ENCODE results near the gene SH3D21. TPM values are rescaled to one million over a fixed set of nuclear protein-coding genes. Genes with fewer than 3 reads are reported as not detected.

Gene SH3D21
- total and polyA plus RNA-seq, 10 of the 15 experiments (the other 5 are each of a cell fraction or from before 2014, with no cell fraction given) = 0.06 to 5.9 (median 2.4) TPM

- intact Hi-C loops (cut with micrococcal nuclease; ENCODE audit: unreplicated experiment) = no loop called here
- in situ Hi-C loops (cut with MboI) = no loop called here
- Histone ChIP-seq H3K4me2 (ENCODE audit: control insufficient read depth, insufficient read depth) (0 out of 2 replicates have a peak overlapping the region, but pooled peaks have one; percentile 9), H3K4me3 (no peak overlapping the region), H4K20me1 (ENCODE audit: control insufficient read depth, insufficient read depth) (no peaks in the 10 kb centered on the region), H2AFZ (ENCODE audit: control insufficient read depth, low read depth, low read length) (no peak overlapping the region), H3K4me1 (ENCODE audit: control insufficient read depth, insufficient read depth, low read length) (no peaks in the 10 kb centered on the region), H3K27me3 (replicated peaks in 1 of 2; ENCODE audit: control insufficient read depth in 2 of 2, insufficient read depth in 2 of 2, low read length in 1 of 2) (no peaks in the 10 kb centered on the region), H3K79me2 (ENCODE audit: control insufficient read depth, insufficient read depth, low read length) (peaks cover 15% of the 10 kb centered on the region), H3K36me3 (ENCODE audit: control insufficient read depth in 2 of 2, insufficient read depth in 2 of 2, low read length in 1 of 2) (peaks cover 4 to 14% of the 10 kb centered on the region in 2 experiments), H3K9ac (ENCODE audit: control insufficient read depth, insufficient read depth, low read length) (no peak overlapping the region), H3K9me3 (replicated peaks; ENCODE audit: control insufficient read depth, insufficient read depth, low read length) (no peaks in the 10 kb centered on the region), H3K27ac (ENCODE audit: control insufficient read depth, insufficient read depth) (peak overlapping the region; percentile 18)
- RAD21 ChIA-PET (ENCODE audit: unreplicated experiment) = interaction anchor here (1.3 to 1.5 kb wide), 2 partner anchors 91 to 129 kb away, joined by 4 read pairs; partner anchors contain the start of gene TRAPPC3
- no peak for TF ChIP-seq YBX1 (IDR thresholded peaks at IDR 0.05)
- no peak for TF ChIP-seq PAX8 (IDR thresholded peaks at IDR 0.05)
- TF ChIP-seq GABPA (IDR thresholded peaks at IDR 0.05; ENCODE audit: low read depth) = no peak
- no peak for TF ChIP-seq BRCA1 (IDR thresholded peaks at IDR 0.05; ENCODE audit: low read depth, low read length)
- no peak for TF ChIP-seq MXI1 (IDR thresholded peaks at IDR 0.05; ENCODE audit: low read depth, low read length)
- CTCF ChIA-PET = interaction anchor here (0.7 to 3.8 kb wide), 6 partner anchors 21 to 179 kb away, joined by 3 to 18 read pairs (median 4); partner anchors contain the start of gene TRAPPC3
- 50% methylated on average over 2 of the region's 2 CpGs for WGBS (ENCODE audit: insufficient coverage, insufficient replicate concordance, low lambda C conversion rate, missing lambda C conversion rate)
- no TSS peak for BruUV-seq (replicated peaks)
- POLR2A ChIA-PET = interaction anchor here (0.6 to 0.9 kb wide), 4 partner anchors 20 to 947 kb away, joined by 3 to 5 read pairs (median 4); no protein-coding TSS in a partner anchor
- SMC1A ChIA-PET (ENCODE audit: uncharacterized antibody, unreplicated experiment) = interaction anchor here (1.0 to 6.1 kb wide), 2 partner anchors 60 to 129 kb away, joined by 3 to 40 read pairs; partner anchors contain the start of gene TRAPPC3
- FAIRE-seq (no peak), DNase-seq (ENCODE audit: low read depth, low spot score) (no peak), ATAC-seq (no peak)
Measured at GRCh38 chr1:36279110-36279788, 26.9 kb upstream of the SH3D21 start.

DNA sequence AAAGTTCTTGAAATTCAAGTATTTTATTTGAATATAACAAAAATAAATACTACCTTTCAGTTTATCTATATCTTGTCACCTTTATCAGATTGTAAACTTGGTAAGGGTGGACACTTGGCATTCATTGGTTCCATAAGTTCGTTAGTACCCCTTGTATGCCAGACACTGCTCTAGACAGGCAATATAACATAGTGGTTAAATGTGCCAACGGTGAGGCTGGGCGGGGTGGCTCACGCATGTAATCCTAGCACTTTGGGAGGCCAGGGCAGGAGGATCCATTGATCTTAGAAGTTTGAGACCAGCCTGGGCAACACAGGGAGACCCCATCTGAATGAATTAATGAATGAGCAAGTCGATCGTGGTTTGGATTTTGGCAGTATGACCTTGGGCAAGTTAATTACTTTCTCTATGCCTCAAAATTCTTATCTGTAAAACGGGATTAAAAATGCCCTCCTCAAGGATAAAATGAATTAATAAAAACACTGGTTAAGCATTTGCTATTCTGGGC lies 26.3 kb upstream of the SH3D21 start:
- in situ Hi-C loops (cut with MboI) (loop anchor here (10.0 kb wide), 1 partner anchor 175 kb away; no protein-coding TSS in a partner anchor), intact Hi-C loops (cut with micrococcal nuclease; ENCODE audit: unreplicated experiment) (no loop called here)
- H2AFZ ChIP-seq (ENCODE audit: control insufficient read depth, low read depth, low read length) = no peak overlapping the region
- no peak overlapping the region for H3K9ac ChIP-seq (ENCODE audit: control insufficient read depth, insufficient read depth, low read length)
- peak overlapping the region; percentile 18; the same call in 1 of the 2 replicates for H3K27ac ChIP-seq (ENCODE audit: control insufficient read depth, insufficient read depth)
- DNase-seq (ENCODE audit: low read depth, low spot score) = no peak
- no peaks in the 10 kb centered on the region for H4K20me1 ChIP-seq (ENCODE audit: control insufficient read depth, insufficient read depth)
- ChIA-PET SMC1A (ENCODE audit: uncharacterized antibody, unreplicated experiment) (interaction anchor here (0.9 to 6.1 kb wide), 3 partner anchors 61 to 130 kb away, joined by 3 to 40 read pairs (median 3); partner anchors contain the start of gene TRAPPC3), CTCF (interaction anchor here (1.0 to 3.8 kb wide), 6 partner anchors 10 to 179 kb away, joined by 3 to 18 read pairs (median 4); partner anchors contain the start of gene TRAPPC3), RAD21 (ENCODE audit: unreplicated experiment) (interaction anchor here (1.3 to 1.4 kb wide), 2 partner anchors 92 to 130 kb away, joined by 4 to 5 read pairs; no protein-coding TSS in a partner anchor), POLR2A (interaction anchor here (0.6 kb wide), 1 partner anchor 947 kb away, joined by 3 read pairs; no protein-coding TSS in a partner anchor)
- peaks cover 15% of the 10 kb centered on the region for H3K79me2 ChIP-seq (ENCODE audit: control insufficient read depth, insufficient read depth, low read length)
- no peaks in the 10 kb centered on the region for H3K4me1 ChIP-seq (ENCODE audit: control insufficient read depth, insufficient read depth, low read length)
- no peak overlapping the region for H3K4me3 ChIP-seq
- WGBS (ENCODE audit: insufficient coverage, insufficient replicate concordance, low lambda C conversion rate, missing lambda C conversion rate) = 91% methylated on average over 7 of the region's 7 CpGs
- no peaks in the 10 kb centered on the region for H3K27me3 ChIP-seq (replicated peaks in 1 of 2; ENCODE audit: control insufficient read depth in 2 of 2, insufficient read depth in 2 of 2, low read length in 1 of 2)
- no peaks in the 10 kb centered on the region for H3K9me3 ChIP-seq (replicated peaks; ENCODE audit: control insufficient read depth, insufficient read depth, low read length)
- no peak for FAIRE-seq
- ATAC-seq = no peak
- 0 out of 2 replicates have a peak overlapping the region, but pooled peaks have one; percentile 9 for H3K4me2 ChIP-seq (ENCODE audit: control insufficient read depth, insufficient read depth)
- no TSS peak for BruUV-seq (replicated peaks)
- TF ChIP-seq CHD4 (IDR thresholded peaks at IDR 0.05) (no peak), GATAD2B (conservative IDR thresholded peaks at IDR 0.05; ENCODE audit: low read depth) (no peak), POLR2AphosphoS5 (IDR thresholded peaks at IDR 0.05; ENCODE audit: low read length) (no peak), ESRRA (IDR thresholded peaks at IDR 0.05; ENCODE audit: low read length) (no peak), ZNF274 (IDR thresholded peaks at IDR 0.05; ENCODE audit: insufficient read depth, insufficient read length) (no peak), SREBF2 (IDR thresholded peaks at IDR 0.05; ENCODE audit: low read length) (no peak), HDAC2 (IDR thresholded peaks at IDR 0.05) (no peak)
- TF ChIP-seq, protein P1, sequence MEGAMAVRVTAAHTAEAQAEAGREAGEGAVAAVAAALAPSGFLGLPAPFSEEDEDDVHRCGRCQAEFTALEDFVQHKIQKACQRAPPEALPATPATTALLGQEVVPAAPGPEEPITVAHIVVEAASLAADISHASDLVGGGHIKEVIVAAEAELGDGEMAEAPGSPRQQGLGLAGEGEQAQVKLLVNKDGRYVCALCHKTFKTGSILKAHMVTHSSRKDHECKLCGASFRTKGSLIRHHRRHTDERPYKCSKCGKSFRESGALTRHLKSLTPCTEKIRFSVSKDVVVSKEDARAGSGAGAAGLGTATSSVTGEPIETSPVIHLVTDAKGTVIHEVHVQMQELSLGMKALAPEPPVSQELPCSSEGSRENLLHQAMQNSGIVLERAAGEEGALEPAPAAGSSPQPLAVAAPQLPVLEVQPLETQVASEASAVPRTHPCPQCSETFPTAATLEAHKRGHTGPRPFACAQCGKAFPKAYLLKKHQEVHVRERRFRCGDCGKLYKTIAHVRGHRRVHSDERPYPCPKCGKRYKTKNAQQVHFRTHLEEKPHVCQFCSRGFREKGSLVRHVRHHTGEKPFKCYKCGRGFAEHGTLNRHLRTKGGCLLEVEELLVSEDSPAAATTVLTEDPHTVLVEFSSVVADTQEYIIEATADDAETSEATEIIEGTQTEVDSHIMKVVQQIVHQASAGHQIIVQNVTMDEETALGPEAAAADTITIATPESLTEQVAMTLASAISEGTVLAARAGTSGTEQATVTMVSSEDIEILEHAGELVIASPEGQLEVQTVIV (IDR thresholded peaks at IDR 0.05; ENCODE audit: borderline replicate concordance, partially characterized antibody) = no peak
- peaks cover 5 to 20% of the 10 kb centered on the region in 2 experiments for H3K36me3 ChIP-seq (ENCODE audit: control insufficient read depth in 2 of 2, insufficient read depth in 2 of 2, low read length in 1 of 2)
